ENCODE data around the gene MFSD1.
A peak's percentile ranks its signal among the peaks of the same experiment; 100 is the strongest.

Gene MFSD1

DNA sequence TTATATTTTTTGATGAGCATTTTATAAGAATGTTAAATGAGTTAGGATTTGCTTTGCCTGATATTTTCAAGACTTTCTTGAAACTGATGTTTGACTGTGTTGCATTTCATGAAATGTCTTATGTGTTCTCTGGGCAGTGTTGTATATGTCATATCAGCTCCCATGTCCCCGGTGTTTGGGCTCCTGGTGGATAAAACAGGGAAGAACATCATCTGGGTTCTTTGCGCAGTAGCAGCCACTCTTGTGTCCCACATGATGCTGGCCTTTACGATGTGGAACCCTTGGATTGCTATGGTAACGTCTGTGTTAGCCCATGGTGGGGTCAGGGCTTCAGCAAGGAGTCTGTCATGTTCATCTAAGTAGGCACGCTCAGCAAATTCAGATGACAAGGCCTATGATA is 20.0 kb downstream of the MFSD1 start:
- no peak for DNase-seq

DNA sequence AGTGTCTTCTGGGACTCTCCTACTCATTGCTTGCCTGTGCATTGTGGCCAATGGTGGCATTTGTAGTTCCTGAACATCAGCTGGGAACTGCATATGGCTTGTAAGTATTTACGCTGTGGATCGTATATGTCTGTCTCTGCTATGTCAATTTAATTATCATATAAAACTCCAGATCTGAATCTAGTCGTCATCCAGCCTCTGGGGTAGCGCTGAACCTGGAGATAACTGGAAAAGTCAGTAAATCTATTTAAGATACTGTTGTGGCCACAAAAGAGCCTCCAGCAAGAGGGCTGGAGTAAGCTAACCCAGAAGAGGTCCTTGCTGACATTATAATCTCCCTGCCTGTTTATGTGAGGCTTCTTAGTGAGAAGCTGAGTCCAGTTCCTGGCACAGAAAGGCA is 21.6 kb downstream of the MFSD1 start:
- no peak for DNase-seq

DNA sequence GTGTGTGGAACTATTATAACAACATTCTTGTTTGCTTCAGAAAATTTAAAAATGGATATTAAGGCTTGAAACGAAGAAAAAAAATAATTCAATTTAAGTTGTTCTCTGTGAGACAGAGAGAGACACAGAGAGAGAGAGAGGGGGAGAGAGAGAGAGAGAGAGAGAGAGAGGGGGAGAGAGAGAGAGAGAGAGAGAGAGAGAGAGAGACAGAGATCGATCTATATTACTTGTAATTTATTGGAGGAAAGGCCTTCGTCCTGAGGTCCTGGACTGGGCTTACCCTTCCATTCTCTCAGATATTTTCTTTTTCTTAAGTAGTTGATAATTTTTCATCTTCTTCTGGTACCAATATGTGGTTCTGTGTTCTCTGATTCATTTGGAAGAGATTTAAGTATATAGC is 25.9 kb downstream of the MFSD1 start:
- no peak for DNase-seq

DNA sequence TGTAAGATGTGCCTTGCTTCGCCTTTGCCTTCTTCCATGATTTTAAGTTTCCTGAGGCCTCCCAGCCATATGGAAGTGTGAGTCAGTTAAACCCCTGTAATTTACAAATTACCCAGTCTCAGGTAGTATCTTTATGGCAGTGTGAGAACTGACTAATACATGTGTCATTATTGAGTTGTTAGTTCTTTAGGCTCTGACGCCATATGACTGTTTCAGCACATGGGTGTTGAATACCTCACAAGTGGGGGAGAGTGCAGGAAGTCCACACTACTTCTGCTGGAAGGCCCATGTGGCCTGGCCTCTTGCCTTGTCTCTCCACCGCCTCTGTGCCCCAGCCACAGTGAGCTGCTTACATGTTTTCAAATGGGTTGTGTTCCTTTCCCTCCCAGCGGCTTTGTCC is 28.5 kb downstream of the MFSD1 start:
- no peak for DNase-seq

DNA sequence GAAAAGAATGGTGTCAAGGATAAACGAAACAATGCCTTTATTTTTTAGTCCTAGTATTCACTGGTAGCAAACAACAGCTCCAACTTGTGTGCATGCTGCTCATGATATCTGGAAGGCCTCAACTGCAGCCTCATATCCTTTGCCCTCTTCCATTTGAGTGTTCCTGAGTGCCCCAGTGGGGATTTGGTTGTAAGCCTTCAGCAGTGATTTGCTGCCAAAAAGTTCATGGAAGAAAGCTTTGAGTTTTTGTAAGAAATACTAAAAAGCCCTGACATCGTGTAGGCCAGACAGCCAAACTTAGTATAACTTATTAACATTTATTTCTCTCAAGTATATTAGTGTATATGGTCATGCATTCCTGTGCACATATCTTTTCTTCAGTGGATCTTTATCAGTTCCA is 30.0 kb downstream of the MFSD1 start:
- DNase-seq: no peak

DNA sequence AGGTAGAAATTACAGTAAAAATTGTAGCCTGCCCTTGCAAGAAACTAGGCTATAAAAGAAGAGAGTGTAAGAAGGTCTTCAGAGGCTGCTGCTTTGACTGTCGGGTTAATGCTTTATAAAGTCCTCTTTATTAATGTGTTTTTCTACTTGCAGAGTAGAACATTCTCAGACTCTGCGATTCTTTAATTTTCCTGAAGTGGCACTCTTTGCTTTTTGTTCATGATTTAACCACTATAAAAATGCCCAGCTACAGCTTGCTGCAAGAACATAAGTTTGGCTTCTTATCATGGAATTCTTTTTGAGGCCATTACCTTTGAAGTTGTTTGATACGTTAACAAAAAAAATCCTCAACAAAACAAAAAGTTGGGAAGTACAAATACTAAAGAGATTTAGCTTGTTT is 33.8 kb downstream of the MFSD1 start:
- DNase-seq: no peak

DNA sequence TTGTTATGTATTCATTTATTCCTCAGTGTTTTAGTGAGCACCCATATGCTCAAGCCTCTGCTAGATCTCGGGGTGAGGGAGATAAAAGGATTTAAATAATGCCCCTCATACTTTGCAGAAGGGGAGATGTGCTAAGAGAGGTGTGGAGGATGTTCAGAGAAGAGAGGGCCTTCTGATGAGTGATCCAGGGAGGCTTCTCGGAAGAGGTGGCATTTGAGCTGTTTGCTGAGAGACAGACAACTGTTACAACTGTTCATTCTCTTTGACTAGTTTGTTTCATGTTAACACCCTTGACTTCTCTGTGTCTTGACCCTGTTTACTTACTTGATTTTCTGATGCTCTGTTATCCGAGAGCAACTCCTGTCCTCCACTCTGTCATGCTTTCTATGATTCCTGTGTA is 34.5 kb downstream of the MFSD1 start:
- no peak for DNase-seq

DNA sequence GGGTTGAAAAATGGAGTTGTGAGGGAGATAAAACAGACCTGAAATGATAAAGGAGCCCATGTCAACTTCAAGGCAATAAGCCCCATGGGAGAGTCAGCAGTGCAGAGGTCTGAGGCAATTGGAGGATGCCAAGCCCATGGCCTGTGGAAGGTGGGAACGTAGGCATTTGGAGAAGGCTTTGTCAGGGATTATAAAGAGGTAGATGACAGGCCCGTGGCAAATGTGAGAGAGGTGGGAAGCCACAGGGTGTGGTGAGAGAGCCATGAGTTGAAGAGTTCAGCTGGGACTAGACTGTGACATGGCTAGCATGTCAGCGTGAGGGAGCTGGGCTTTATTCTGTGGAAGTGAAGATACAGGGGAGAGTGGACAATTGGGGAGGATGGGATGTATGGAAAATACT is 35.4 kb downstream of the MFSD1 start:
- DNase-seq: no peak

DNA sequence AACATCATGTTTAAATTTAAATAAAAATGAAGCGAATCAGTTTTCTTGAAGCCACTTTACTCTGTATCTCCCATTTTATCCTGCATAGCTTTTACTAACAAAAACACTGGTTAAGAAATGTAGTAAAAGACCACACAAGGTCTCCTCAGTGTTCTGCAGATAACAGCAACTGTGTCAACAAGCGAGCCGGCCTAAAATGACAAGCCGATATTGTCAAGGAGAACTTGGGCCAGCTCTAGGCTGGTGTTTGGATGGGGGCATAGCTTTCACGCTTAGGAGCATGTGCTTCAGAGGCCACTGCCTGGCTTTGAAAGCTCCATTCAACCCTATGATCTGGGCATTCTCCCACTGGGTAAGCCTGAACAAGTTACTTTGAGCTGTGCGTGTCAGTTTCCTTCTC is 38.1 kb downstream of the MFSD1 start:
- no peak for DNase-seq

DNA sequence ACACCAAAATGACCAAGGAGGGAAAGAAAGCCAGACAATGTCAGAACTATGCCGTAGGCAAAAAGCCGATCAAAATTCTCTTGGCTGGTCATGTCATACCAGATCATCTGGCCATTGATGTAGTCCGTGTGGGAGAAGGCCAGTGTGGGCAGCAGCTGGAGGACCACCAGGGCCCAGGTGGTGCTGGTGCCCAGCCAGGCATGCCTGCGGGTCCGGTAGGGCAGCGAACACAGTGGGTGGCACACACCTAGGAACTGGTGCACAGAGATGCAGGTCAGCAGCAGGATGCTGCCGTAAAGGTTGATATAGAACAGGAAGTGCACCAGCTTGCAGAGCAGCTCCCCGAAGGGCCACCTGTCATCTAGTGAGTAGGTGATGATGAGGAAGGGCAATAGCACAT is 39.5 kb downstream of the MFSD1 start:
- DNase-seq: no peak

DNA sequence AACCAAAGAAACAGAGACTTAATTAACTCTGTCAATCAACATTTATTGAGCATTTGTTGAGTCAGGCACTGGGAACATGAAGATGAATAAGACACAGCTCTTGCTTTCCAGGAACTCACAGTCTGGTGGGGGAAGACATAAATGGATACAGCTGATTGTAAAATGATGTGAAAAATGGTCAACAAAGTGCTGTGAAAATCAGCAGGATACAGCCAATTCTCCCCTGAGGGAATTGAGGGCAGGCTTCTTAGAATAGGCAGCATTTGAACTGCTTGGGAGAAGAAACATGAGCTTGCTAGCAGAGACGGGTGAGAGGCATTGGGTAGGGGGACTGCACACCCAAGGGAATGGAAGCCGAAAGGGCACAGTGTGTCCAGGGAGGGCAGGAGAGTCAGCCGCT is 41.1 kb downstream of the MFSD1 start:
- no peak for DNase-seq

DNA sequence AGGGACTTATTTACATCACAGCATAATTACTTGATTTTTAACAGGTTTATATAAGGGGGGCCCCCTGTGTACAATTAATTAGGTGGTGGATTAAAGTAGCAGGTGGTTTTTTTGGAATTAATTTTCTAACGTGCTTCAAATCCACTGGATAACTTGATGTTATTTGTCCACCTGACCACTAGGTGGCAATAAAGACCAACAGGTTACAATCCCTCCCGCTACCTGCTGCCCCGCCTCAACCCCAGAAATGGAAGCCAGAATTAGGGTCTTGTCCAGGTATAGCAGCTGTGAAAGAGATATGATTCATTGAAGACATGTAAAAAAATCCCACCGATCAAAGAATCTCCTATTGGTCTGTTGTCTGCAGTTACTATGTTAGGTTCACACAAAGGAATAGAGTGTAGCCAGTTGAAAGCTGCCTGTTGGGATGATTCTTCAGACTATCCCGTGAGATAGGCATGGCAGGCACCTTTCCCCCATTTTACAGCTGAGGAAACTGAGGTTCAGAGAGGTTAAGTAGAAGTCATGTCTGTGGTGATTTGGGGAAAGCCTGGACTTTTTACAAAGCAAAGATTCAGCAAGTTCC is 44.0 kb downstream of the MFSD1 start:
- DNase-seq: peak; percentile 85

DNA sequence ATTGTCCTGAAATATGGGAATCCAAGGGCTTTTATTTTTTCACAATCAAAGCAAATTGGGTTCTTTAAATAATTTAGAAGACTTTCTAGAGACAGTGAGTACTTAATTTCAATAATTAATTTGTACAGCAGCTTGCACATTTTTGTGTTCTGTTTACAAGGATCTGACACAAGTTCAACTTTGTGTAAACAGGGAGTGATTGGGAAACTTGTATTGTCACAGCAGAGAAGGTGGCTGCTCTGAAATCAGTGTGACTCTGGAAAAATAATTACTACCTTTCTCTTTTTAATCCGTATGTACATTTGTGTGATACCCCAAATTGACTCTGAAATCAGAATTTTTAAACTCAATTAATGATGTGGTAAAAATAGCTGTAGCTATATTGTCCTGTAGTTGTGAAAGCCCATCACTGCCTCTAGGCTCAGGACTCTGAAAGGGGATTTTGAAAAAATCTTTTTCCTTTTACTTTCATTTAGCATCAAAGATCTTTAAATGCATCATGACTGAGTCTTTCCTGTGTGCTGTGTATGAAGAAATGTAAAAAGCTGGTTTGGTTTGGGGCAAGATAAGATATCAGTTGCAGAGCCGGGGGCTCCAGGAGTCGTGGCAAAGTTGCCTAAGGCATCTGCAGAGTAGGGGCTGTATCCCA is 45.1 kb downstream of the MFSD1 start:
- DNase-seq: no peak

DNA sequence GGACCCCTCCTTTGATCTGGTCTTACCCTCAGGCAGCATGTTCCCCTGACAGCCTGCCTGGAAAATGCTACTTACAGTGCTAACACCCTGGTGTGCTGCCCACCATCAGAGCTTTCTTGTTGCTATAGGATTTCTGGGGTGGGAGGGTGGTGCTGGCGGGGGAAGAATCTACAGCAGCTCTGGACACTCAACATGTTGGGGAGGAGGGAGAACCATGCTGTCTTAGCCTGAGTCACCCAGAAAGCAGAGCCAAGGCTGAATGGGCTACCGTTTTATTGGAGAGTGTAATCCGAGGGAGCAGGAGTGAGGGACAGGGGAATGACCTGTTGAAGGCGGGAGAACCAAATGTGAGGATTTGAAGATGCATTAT is 45.6 kb downstream of the MFSD1 start:
- DNase-seq: no peak

DNA sequence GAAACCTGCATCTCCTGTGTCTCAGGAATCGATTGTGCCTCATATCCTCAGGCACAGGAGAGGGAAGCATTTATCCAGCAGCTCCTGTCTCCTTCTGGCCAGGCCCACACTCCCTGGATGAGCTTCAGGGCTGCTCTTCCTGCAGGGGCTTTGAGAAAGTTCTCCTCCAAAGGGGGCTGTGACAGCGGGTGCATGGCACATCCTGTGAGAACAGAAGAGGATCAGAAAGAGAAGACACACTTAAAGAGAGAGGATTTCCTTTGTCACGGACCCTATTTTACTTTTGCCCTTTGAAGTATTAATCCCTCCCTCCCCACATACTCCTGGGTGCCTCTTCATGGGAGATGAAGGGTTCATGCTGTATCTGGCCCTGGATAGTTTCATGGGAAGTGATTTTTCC is 46.0 kb downstream of the MFSD1 start:
- DNase-seq: peak; percentile 34

DNA sequence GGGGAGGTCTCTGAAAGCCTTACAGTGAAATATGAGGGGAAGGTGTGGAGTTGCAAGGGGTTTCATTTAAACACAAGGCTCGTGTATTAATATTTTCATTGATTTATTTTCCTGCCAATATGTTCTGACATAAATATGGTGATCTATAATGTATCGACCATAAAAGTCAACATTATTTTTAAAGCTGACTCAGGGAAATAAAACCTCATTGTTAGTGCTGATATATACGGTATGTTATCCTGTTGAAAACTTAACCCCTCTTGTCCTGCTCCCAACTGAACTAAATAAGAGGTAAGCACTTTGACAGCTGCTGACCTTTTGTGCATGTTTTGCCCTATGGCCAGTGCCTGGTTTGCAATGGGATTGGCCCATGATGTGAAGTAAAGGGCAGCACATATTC is 47.9 kb downstream of the MFSD1 start:
- no peak for DNase-seq

DNA sequence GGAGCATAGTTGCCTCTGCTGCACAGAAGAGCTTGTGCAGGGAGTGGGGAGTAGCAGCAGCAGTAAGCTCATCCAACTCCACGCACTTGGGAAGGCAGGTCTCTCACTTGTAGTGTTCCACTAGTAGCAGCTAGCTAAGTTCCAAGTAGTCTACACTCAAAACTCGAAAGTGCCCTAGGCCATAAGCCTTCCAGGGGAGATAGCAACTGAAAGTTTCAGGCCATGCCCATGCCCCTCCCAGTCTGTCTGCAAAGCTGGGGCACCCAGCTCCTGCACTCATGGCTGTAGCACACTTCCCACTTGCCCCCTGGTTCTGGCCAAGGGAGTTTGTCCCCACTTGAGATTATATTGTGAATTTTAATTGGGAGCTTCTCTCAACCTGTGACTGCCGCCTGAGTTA is 57.5 kb downstream of the MFSD1 start:
- DNase-seq: no peak

DNA sequence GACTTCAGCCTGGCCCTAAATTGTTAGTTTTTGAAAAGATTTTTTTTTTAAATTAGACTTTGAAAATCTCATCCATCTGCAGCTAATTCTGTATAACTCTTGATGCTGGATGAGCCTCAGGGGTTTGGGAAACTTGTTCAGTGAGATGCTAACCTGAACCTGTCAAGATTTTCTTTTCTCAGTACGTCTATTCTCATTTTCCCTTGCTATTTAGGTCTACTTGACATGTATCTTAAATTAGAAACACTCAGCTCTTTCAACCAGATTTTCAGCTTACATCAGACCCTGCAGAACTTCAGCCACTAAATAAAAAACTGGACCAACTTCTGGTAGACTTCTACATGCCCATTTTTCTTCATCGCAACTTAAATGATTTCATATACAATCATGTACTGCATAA is 61.4 kb downstream of the MFSD1 start:
- no peak for DNase-seq

DNA sequence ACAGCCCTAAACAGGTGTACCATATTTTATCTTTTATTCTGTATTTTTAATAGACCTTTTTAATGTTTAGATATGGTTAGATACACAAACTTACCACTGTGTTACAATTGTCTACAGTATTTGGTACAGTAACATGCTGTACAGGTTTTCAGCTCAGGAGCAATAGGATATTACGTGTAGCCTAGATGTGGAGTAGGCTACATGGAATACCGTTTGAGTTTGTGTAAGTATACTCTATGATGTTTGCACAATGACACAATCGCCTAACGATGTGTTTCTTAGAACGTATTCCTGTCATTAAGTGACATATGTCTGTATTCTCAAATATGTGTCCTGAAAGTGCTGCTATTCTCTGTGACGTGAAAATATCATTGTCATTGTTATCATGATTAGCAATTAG is 62.6 kb downstream of the MFSD1 start:
- DNase-seq: no peak

DNA sequence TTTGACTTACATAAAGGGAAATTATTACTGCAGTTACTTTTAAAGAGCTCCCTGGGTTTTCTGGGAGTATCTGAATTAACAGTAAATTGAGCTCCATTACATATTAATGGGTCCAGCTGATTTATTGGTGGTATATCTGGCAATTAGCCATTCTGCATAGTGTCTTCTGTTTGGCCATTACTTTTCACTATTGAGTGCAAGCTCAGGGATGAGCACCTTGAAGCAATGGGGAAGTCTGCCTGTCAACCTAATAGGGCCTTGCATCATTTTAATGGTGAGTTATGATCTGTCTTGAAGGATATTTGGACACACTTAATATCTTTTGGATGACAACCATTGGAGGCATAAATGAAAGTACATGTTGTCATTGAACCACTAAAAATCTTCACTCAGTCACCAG is 73.8 kb downstream of the MFSD1 start:
- no peak for DNase-seq
